Central memory CD4-positive, alpha-beta T cell (primary cell): ENCODE results near the gene ICE1.
"Not testable (repeated sequence)": the region's sequence is repeated elsewhere in the genome, so short reads cannot be mapped to it uniquely, and the experiment has no call there.

Experiments
- DNase-seq: peaks from one replicate; pipeline ENCODE4 v3.0.0; 2022

ICE1 gene

GRCh38 chr5:5492087-5492933, 69.8 kb downstream of the ICE1 start:
- DNase-seq: peak; percentile 57

GRCh38 chr5:5492934-5493271, 70.4 kb downstream of the ICE1 start:
- not testable (repeated sequence) for DNase-seq

GRCh38 chr5:5494489-5495402, 72.3 kb downstream of the ICE1 start:
- DNase-seq: peak; percentile 81

- DNase-seq: no peak
Measured at GRCh38 chr5:5497152-5497788, 74.8 kb downstream of the ICE1 start.

GRCh38 chr5:5499442-5499841, 77.0 kb downstream of the ICE1 start:
- DNase-seq: no peak

GRCh38 chr5:5504325-5504724, 81.8 kb downstream of the ICE1 start:
- DNase-seq: no peak

GRCh38 chr5:5505815-5506214, 83.3 kb downstream of the ICE1 start:
- DNase-seq: no peak

GRCh38 chr5:5508391-5508790, 85.9 kb downstream of the ICE1 start:
- no peak for DNase-seq

- DNase-seq: no peak
Measured at GRCh38 chr5:5511904-5512416, 89.5 kb downstream of the ICE1 start.

- DNase-seq: no peak
Measured at GRCh38 chr5:5512543-5512942, 90.1 kb downstream of the ICE1 start.

- not testable (repeated sequence) for DNase-seq
Measured at GRCh38 chr5:5520622-5521021, 98.1 kb downstream of the ICE1 start.

- DNase-seq: no peak
Measured at GRCh38 chr5:5521029-5521428, 98.6 kb downstream of the ICE1 start.

GRCh38 chr5:5521478-5521877, 99.0 kb downstream of the ICE1 start:
- no peak for DNase-seq

- DNase-seq: no peak
Measured at GRCh38 chr5:5522336-5522735, 99.9 kb downstream of the ICE1 start.

- peak; percentile 64 for DNase-seq
Measured at GRCh38 chr5:5523066-5523505, 100.6 kb downstream of the ICE1 start.

GRCh38 chr5:5524327-5524726, 101.8 kb downstream of the ICE1 start:
- no peak for DNase-seq

GRCh38 chr5:5531371-5531770, 108.9 kb downstream of the ICE1 start:
- no peak for DNase-seq

GRCh38 chr5:5532306-5533076, 110.0 kb downstream of the ICE1 start:
- DNase-seq: no peak

GRCh38 chr5:5533927-5534326, 111.5 kb downstream of the ICE1 start:
- no peak for DNase-seq

GRCh38 chr5:5534333-5534732, 111.9 kb downstream of the ICE1 start:
- no peak for DNase-seq

GRCh38 chr5:5536871-5537270, 114.4 kb downstream of the ICE1 start:
- no peak for DNase-seq

GRCh38 chr5:5537426-5537825, 114.9 kb downstream of the ICE1 start:
- no peak for DNase-seq
